Keratinocyte (primary cell): Measurements from ENCODE around the gene TMEM87B. TPM values are rescaled to one million over a fixed set of nuclear protein-coding genes. Genes with fewer than 3 reads are reported as not detected.

Source experiments
- DNase-seq: peaks from one replicate; pipeline ENCODE4 v3.0.0-alpha.2; 2011; ENCODE audit warnings: low read depth, missing footprints, low spot score
- FAIRE-seq: peaks from 2 replicates; lab custom pipeline; 2011; peaks lifted over from hg19 to GRCh38; lab: Jason Lieb, UNC
- H2AFZ ChIP-seq: 2 replicates; pipeline ENCODE4 v1.6.0; 2012; ENCODE audit warnings: low read length, control low read depth, inconsistent platforms; ENCODE audit not compliant: control insufficient read depth
- H3K27ac ChIP-seq: 2 replicates; pipeline ENCODE4 v1.5.1; 2011; ENCODE audit warnings: low read length; ENCODE audit not compliant: control insufficient read depth, insufficient read depth
- H3K27me3 ChIP-seq: 3 replicates; pipeline ENCODE4 v1.6.0; 2011; ENCODE audit warnings: low read length; ENCODE audit not compliant: control insufficient read depth, insufficient read depth; ENCODE audit errors: extremely low read depth
- H3K36me3 ChIP-seq, 2 experiments: 2 replicates in 1 of 2; 3 replicates in 1 of 2; pipeline ENCODE4 v1.5.1; 2011; ENCODE audit warnings: low read length in 2 of 2, mild to moderate bottlenecking in 1 of 2; ENCODE audit not compliant: control insufficient read depth in 2 of 2, insufficient read depth in 2 of 2; ENCODE audit errors: extremely low read depth in 1 of 2
- H3K4me1 ChIP-seq: 3 replicates; pipeline ENCODE4 v1.5.1; 2011; ENCODE audit warnings: low read length; ENCODE audit not compliant: control insufficient read depth, insufficient read depth; ENCODE audit errors: extremely low read depth
- H3K4me2 ChIP-seq: 3 replicates; pipeline ENCODE4 v1.6.0; 2011; ENCODE audit warnings: low read depth, low read length; ENCODE audit not compliant: control insufficient read depth, insufficient read depth; ENCODE audit errors: extremely low read depth
- H3K4me3 ChIP-seq, 3 experiments: fragments of 200-600 bp in 1 of 3; sonication (generic) in 1 of 3; 2 replicates in 2 of 3; 3 replicates in 1 of 3; pipeline ENCODE4 v1.5.1; 2011 to 2016; ENCODE audit warnings: low read length in 3 of 3, mild to moderate bottlenecking in 3 of 3, control low read depth in 2 of 3, inconsistent platforms in 1 of 3, low read depth in 1 of 3, mixed read lengths in 1 of 3, mixed run types in 1 of 3, moderate library complexity in 1 of 3; ENCODE audit not compliant: control insufficient read depth in 2 of 3, insufficient read depth in 2 of 3; ENCODE audit errors: extremely low read depth in 1 of 3
- H3K79me2 ChIP-seq: 2 replicates; pipeline ENCODE4 v1.6.0; 2012; ENCODE audit warnings: low read length; ENCODE audit not compliant: control insufficient read depth, insufficient read depth
- H3K9ac ChIP-seq: 3 replicates; pipeline ENCODE4 v1.6.0; 2011; ENCODE audit warnings: low read length; ENCODE audit not compliant: control insufficient read depth, insufficient read depth; ENCODE audit errors: extremely low read depth
- H3K9me1 ChIP-seq: 3 replicates; pipeline ENCODE4 v1.6.0; 2011; ENCODE audit warnings: low read length; ENCODE audit not compliant: control insufficient read depth, insufficient read depth; ENCODE audit errors: extremely low read depth
- H3K9me3 ChIP-seq: 2 replicates; pipeline ENCODE4 v1.5.1; 2012; ENCODE audit warnings: low read depth, low read length; ENCODE audit not compliant: control insufficient read depth
- H4K20me1 ChIP-seq: 3 replicates; pipeline ENCODE4 v1.6.0; 2011; ENCODE audit warnings: low read length; ENCODE audit not compliant: control insufficient read depth, insufficient read depth; ENCODE audit errors: extremely low read depth
- EZH2 ChIP-seq: IDR thresholded peaks from one replicate; pipeline ENCODE4 v1.6.1; 2012; ENCODE audit warnings: inconsistent platforms, mild to moderate bottlenecking, low read length, moderate library complexity
- dilution Hi-C: fragments of 300-500 bp; cut with MboI; formaldehyde crosslinking; loops from one replicate; pipeline ENCODE4 v1.7.0; 2020; ENCODE audit warnings: low sequenced_read_pairs; ENCODE audit not compliant: extremely low pct_ligation_motif_present
- polyA plus RNA-seq, 5 experiments: library from polyadenylated mRNA; depleted of rRNA in 3 of 5; stranded (reverse) in 3 of 5; stranded (forward) in 1 of 5; unstranded in 1 of 5; fragments of >200 nt; gene quantifications; 1 replicate in 1 of 5; 2 replicates in 3 of 5; 3 replicates in 1 of 5; pipeline versions ENCODE4 v1.2.1 to v1.2.3, GENCODE V29; 2011 to 2012; ENCODE audit warnings: missing spikeins in 2 of 5, low read depth in 1 of 5, low replicate concordance in 1 of 5
- TF ChIP-seq, protein P1 (sequence below), 3 experiments: IDR thresholded peaks in 1 of 3; conservative IDR thresholded peaks in 1 of 3; optimal IDR thresholded peaks in 1 of 3; 2 replicates in 2 of 3; 3 replicates in 1 of 3; pipeline versions ENCODE3 to v1.5.1; 2011; ENCODE audit warnings: low read length in 3 of 3, mild to moderate bottlenecking in 3 of 3, moderate library complexity in 2 of 3, control low read depth in 1 of 3, inconsistent platforms in 1 of 3; ENCODE audit not compliant: insufficient read depth in 2 of 3; ENCODE audit errors: extremely low read depth in 1 of 3

The TMEM87B gene
- polyA plus RNA-seq, 1 donor (not counting 4 experiments of a cell fraction or from before 2014, with no cell fraction given), result 37.3 TPM

DNA sequence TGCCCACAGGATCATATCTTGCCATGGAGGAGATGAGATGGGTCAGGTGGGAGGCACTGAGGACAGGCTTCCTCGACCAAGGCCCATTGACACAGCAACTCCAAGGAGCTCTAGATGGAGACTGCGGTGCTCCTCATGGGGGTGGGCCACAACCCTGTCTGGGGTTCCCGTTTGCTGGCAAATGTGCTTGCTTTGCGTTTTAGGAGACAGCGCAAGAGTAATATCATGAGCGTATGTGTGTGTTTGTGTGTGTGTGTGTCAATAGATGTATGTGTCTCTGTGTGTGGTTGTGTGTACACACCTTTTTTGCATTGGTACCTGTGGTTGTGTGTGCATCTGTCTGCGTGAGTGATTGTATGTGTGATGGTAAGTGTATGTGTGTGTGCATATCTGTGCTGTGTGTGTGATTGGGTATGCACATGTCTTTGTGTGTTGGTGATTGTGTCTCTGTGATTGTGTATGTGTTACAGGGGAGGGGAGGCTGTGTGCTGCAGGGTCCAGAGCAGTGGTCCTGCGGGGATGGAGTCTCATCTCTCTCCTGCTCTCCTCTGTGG is 87.5 kb downstream of the TMEM87B start:
- Histone ChIP-seq H3K4me3 (no peak overlapping the region), H3K9me3 (no peaks in the 10 kb centered on the region), H2AFZ (no peak overlapping the region), H3K4me1 (peaks cover 7% of the 10 kb centered on the region), H3K79me2 (no peaks in the 10 kb centered on the region), H3K4me2 (no peak overlapping the region), H3K36me3 (no peaks in the 10 kb centered on the region), H3K27me3 (peaks cover 31% of the 10 kb centered on the region), H4K20me1 (no peaks in the 10 kb centered on the region), H3K9me1 (no peaks in the 10 kb centered on the region), H3K27ac (no peak overlapping the region), H3K9ac (no peak overlapping the region)
- TF ChIP-seq EZH2, result no peak
- TF ChIP-seq, protein P1, sequence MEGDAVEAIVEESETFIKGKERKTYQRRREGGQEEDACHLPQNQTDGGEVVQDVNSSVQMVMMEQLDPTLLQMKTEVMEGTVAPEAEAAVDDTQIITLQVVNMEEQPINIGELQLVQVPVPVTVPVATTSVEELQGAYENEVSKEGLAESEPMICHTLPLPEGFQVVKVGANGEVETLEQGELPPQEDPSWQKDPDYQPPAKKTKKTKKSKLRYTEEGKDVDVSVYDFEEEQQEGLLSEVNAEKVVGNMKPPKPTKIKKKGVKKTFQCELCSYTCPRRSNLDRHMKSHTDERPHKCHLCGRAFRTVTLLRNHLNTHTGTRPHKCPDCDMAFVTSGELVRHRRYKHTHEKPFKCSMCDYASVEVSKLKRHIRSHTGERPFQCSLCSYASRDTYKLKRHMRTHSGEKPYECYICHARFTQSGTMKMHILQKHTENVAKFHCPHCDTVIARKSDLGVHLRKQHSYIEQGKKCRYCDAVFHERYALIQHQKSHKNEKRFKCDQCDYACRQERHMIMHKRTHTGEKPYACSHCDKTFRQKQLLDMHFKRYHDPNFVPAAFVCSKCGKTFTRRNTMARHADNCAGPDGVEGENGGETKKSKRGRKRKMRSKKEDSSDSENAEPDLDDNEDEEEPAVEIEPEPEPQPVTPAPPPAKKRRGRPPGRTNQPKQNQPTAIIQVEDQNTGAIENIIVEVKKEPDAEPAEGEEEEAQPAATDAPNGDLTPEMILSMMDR (optimal IDR thresholded peaks at IDR 0.05 in 1 of 3, IDR thresholded peaks at IDR 0.05 in 1 of 3, conservative IDR thresholded peaks at IDR 0.05 in 1 of 3; ENCODE audit: extremely low read depth in 1 of 3, insufficient read depth in 2 of 3, low read length in 3 of 3), result no peak
- FAIRE-seq (no peak), DNase-seq (no peak)
- dilution Hi-C loops, result no loop called here

GRCh38 chr2:112143150-112143549 is 88.1 kb downstream of the TMEM87B start:
- H3K9me1 ChIP-seq, result no peaks in the 10 kb centered on the region
- no peak for DNase-seq
- H3K27ac ChIP-seq, result no peak overlapping the region
- H3K36me3 ChIP-seq, result no peaks in the 10 kb centered on the region
- no peak overlapping the region for H3K4me2 ChIP-seq
- peaks cover 29% of the 10 kb centered on the region for H3K27me3 ChIP-seq
- H2AFZ ChIP-seq, result no peak overlapping the region
- H4K20me1 ChIP-seq, result no peaks in the 10 kb centered on the region
- no peak overlapping the region for H3K9ac ChIP-seq
- H3K4me1 ChIP-seq, result peaks cover 1% of the 10 kb centered on the region
- no peak overlapping the region for H3K4me3 ChIP-seq
- no peak for TF ChIP-seq EZH2
- TF ChIP-seq, protein P1 (optimal IDR thresholded peaks at IDR 0.05 in 1 of 3, IDR thresholded peaks at IDR 0.05 in 1 of 3, conservative IDR thresholded peaks at IDR 0.05 in 1 of 3; ENCODE audit: extremely low read depth in 1 of 3, insufficient read depth in 2 of 3, low read length in 3 of 3), result no peak
- H3K9me3 ChIP-seq, result no peaks in the 10 kb centered on the region
- dilution Hi-C loops, result no loop called here
- no peaks in the 10 kb centered on the region for H3K79me2 ChIP-seq
- no peak for FAIRE-seq
